ENCODE measurements around the gene BEST4. TPM values are rescaled to one million over a fixed set of nuclear protein-coding genes. Genes with fewer than 3 reads are reported as not detected.
"Not testable (repeated sequence)": the region's sequence is repeated elsewhere in the genome, so short reads cannot be mapped to it uniquely, and the experiment has no call there.

Gene BEST4
- total RNA-seq, 2 experiments from 2014 or later = 1.3 to 1.6 TPM

GRCh38 chr1:44812822-44813543, 25.0 kb upstream of the BEST4 start:
- no peak for ATAC-seq (ENCODE audit: low read depth)
- Mint-ChIP-seq H3K27me3 (no peaks in the 10 kb centered on the region), H3K4me1 (peaks cover 47% of the 10 kb centered on the region), H3K36me3 (peaks cover 9% of the 10 kb centered on the region), H3K4me3 (peak overlapping the region; percentile 35), H3K9me3 (no peaks in the 10 kb centered on the region), H3K27ac (peak overlapping the region; percentile 38)
- peak; percentile 36 for DNase-seq
- POLR2A ChIA-PET = interaction anchor here (0.6 to 11.3 kb wide), 21 partner anchors 9 to 687 kb away, joined by 3 to 268 read pairs (median 4); partner anchors contain the start of genes CCDC163, EIF2B3, MMACHC and PLK3

GRCh38 chr1:44811234-44811633, 23.3 kb upstream of the BEST4 start:
- Mint-ChIP-seq H3K27me3 (no peaks in the 10 kb centered on the region), H3K4me3 (no peak overlapping the region), H3K9me3 (no peaks in the 10 kb centered on the region), H3K4me1 (peaks cover 56% of the 10 kb centered on the region), H3K27ac (peak overlapping the region; percentile 99), H3K36me3 (peaks cover 14% of the 10 kb centered on the region)
- POLR2A ChIA-PET = interaction anchor here (1.0 to 11.3 kb wide), 5 partner anchors 10 to 88 kb away, joined by 5 to 268 read pairs (median 181); partner anchors contain the start of genes PLK3 and RNU5D-1
- peak; percentile 9 for DNase-seq
- ATAC-seq (ENCODE audit: low read depth) = no peak

GRCh38 chr1:44810762-44811105, 22.8 kb upstream of the BEST4 start:
- Mint-ChIP-seq H3K4me1 (peaks cover 56% of the 10 kb centered on the region), H3K27ac (peak overlapping the region; percentile 99), H3K36me3 (peaks cover 14% of the 10 kb centered on the region)
- not testable (repeated sequence) for ATAC-seq (ENCODE audit: low read depth); H3K9me3 Mint-ChIP-seq; H3K4me3 Mint-ChIP-seq; H3K27me3 Mint-ChIP-seq
- peak; percentile 28 for DNase-seq
- POLR2A ChIA-PET = interaction anchor here (1.0 to 11.3 kb wide), 6 partner anchors 10 to 201 kb away, joined by 5 to 268 read pairs (median 128); partner anchors contain the start of genes HECTD3, PLK3, RNU5D-1 and UROD

- no peak for ATAC-seq (ENCODE audit: low read depth)
- Mint-ChIP-seq H3K9me3 (no peaks in the 10 kb centered on the region), H3K4me3 (peak overlapping the region; percentile 78), H3K27ac (peak overlapping the region; percentile 99), H3K27me3 (no peaks in the 10 kb centered on the region), H3K36me3 (peaks cover 13% of the 10 kb centered on the region), H3K4me1 (peaks cover 56% of the 10 kb centered on the region)
- peak; percentile 43 for DNase-seq
- POLR2A ChIA-PET = interaction anchor here (0.5 to 11.3 kb wide), 18 partner anchors 7 to 877 kb away, joined by 3 to 268 read pairs (median 12); partner anchors contain the start of genes BEST4, HECTD3, MUTYH and PLK3
Measured at GRCh38 chr1:44810101-44810761, 22.3 kb upstream of the BEST4 start.

- H3K4me3 Mint-ChIP-seq = peak overlapping the region; percentile 78
- peak; percentile 81 for DNase-seq
Measured at GRCh38 chr1:44808938-44809917, 21.3 kb upstream of the BEST4 start.

GRCh38 chr1:44808063-44808937, 20.3 kb upstream of the BEST4 start, which contains the start of gene BTBD19:
TSS of gene BTBD19 (plus strand) at chr1:44808523. CDS start at chr1:44808821, 298 bp downstream.
- H3K4me1 Mint-ChIP-seq = peaks cover 49% of the 10 kb centered on the region
- H3K9me3 Mint-ChIP-seq = no peaks in the 10 kb centered on the region
- H3K27me3 Mint-ChIP-seq = no peaks in the 10 kb centered on the region
- H3K27ac Mint-ChIP-seq = peak within 1 kb of the TSS; percentile 99
- no peak for DNase-seq
- H3K36me3 Mint-ChIP-seq = peaks cover 11% of the 10 kb centered on the region
- ATAC-seq (ENCODE audit: low read depth) = peak; percentile 20
- H3K4me3 Mint-ChIP-seq = peak within 1 kb of the TSS; percentile 78
- POLR2A ChIA-PET = interaction anchor here (0.6 to 11.3 kb wide), 20 partner anchors 8 to 879 kb away, joined by 3 to 268 read pairs (median 11); partner anchors contain the start of genes HECTD3, MUTYH, PLK3 and RNU5D-1

More at GRCh38 chr1:44808938-44809917, 21.3 kb upstream of the BEST4 start:
- H3K36me3 Mint-ChIP-seq = peaks cover 10% of the 10 kb centered on the region
- no peaks in the 10 kb centered on the region for H3K9me3 Mint-ChIP-seq
- peak overlapping the region; percentile 99 for H3K27ac Mint-ChIP-seq
- H3K27me3 Mint-ChIP-seq = no peaks in the 10 kb centered on the region
- POLR2A ChIA-PET = interaction anchor here (0.5 to 11.3 kb wide), 23 partner anchors 8 to 878 kb away, joined by 3 to 268 read pairs (median 10); partner anchors contain the start of genes BEST4, HECTD3, MUTYH and PLK3
- peaks cover 52% of the 10 kb centered on the region for H3K4me1 Mint-ChIP-seq
- ATAC-seq (ENCODE audit: low read depth) = peak; percentile 69

GRCh38 chr1:44807364-44808062, 19.5 kb upstream of the BEST4 start:
- H3K27ac Mint-ChIP-seq = peak overlapping the region; percentile 99
- ATAC-seq (ENCODE audit: low read depth) (peak; percentile 61), DNase-seq (peak; percentile 84)
- peak overlapping the region; percentile 78 for H3K4me3 Mint-ChIP-seq
- H3K27me3 Mint-ChIP-seq = no peaks in the 10 kb centered on the region
- H3K4me1 Mint-ChIP-seq = peaks cover 55% of the 10 kb centered on the region
- H3K36me3 Mint-ChIP-seq = peaks cover 17% of the 10 kb centered on the region
- no peaks in the 10 kb centered on the region for H3K9me3 Mint-ChIP-seq
- POLR2A ChIA-PET = interaction anchor here (1.1 to 11.3 kb wide), 12 partner anchors 7 to 533 kb away, joined by 4 to 268 read pairs (median 28); partner anchors contain the start of genes HECTD3, MUTYH, PLK3 and RNU5D-1

- POLR2A ChIA-PET = interaction anchor here (0.7 to 11.3 kb wide), 8 partner anchors 9 to 533 kb away, joined by 4 to 259 read pairs (median 30); partner anchors contain the start of genes MUTYH, RNU5D-1, RPS8 and TOE1
- Mint-ChIP-seq H3K4me3 (peak within 1 kb of the TSS; percentile 78), H3K27ac (peak within 1 kb of the TSS; percentile 99), H3K27me3 (no peaks in the 10 kb centered on the region), H3K36me3 (peaks cover 22% of the 10 kb centered on the region), H3K9me3 (no peaks in the 10 kb centered on the region), H3K4me1 (peaks cover 59% of the 10 kb centered on the region)
- no peak for DNase-seq
- ATAC-seq (ENCODE audit: low read depth) = no peak
Measured at GRCh38 chr1:44806704-44807363, 18.9 kb upstream of the BEST4 start, which contains the start of gene DYNLT4. TSS of gene DYNLT4 (minus strand) at chr1:44807351. CDS start at chr1:44806668, 683 bp downstream.

- DNase-seq (peak; percentile 41), ATAC-seq (ENCODE audit: low read depth) (no peak)
- H3K4me3 Mint-ChIP-seq = no peak overlapping the region
Measured at GRCh38 chr1:44806025-44806703, 18.2 kb upstream of the BEST4 start.

More at GRCh38 chr1:44806025-44806703, 18.2 kb upstream of the BEST4 start:
- POLR2A ChIA-PET = interaction anchor here (0.7 to 11.3 kb wide), 8 partner anchors 9 to 534 kb away, joined by 4 to 360 read pairs (median 54); partner anchors contain the start of genes MUTYH, RNU5D-1, RPS8 and TOE1
- peak overlapping the region; percentile 99 for H3K27ac Mint-ChIP-seq
- H3K4me1 Mint-ChIP-seq = peaks cover 56% of the 10 kb centered on the region
- peaks cover 24% of the 10 kb centered on the region for H3K36me3 Mint-ChIP-seq
- H3K27me3 Mint-ChIP-seq = no peaks in the 10 kb centered on the region
- no peaks in the 10 kb centered on the region for H3K9me3 Mint-ChIP-seq

Data from activated naive CD8-positive, alpha-beta T cell treated with anti-CD3 and anti-CD28 coated beads, Interleukin-2, amount 10 ng/mL, durations not matched to agents 7 days and 5 days (primary cell).